Peyer's patch (tissue), 4 donors: Measurements from ENCODE around the gene SBK3. TPM values are rescaled to one million over a fixed set of nuclear protein-coding genes. Genes with fewer than 3 reads are reported as not detected.
"Not testable (repeated sequence)": the region's sequence is repeated elsewhere in the genome, so short reads cannot be mapped to it uniquely, and the experiment has no call there.

Experiments
- DNase-seq, 3 donors: peaks; one replicate each; pipeline ENCODE4 v3.0.0-alpha.2; 2017 to 2019
- H3K27ac ChIP-seq, 4 donors: fragments of 200-600 bp; sonication (generic); one replicate each; pipeline ENCODE4 v1.5.1; 2016 to 2019
- H3K27me3 ChIP-seq, 2 donors: fragments of 200-600 bp; sonication (generic); one replicate each; pipeline ENCODE4 v1.5.1; 2019
- H3K36me3 ChIP-seq, 3 donors: fragments of 200-600 bp; sonication (generic); one replicate each; pipeline ENCODE4 v1.5.1; 2016 to 2019
- H3K4me1 ChIP-seq, 4 donors: fragments of 200-600 bp; sonication (generic); one replicate each; pipeline ENCODE4 v1.5.1; 2016 to 2019
- H3K4me3 ChIP-seq, 4 donors: fragments of 200-600 bp; sonication (generic); 1 replicate in 3 of 4; 2 replicates in 1 of 4; pipeline ENCODE4 v1.5.1; 2016 to 2019; ENCODE audit warnings: mild to moderate bottlenecking in 1 of 4
- H3K9me3 ChIP-seq, 4 donors: fragments of 200-600 bp; sonication (generic); one replicate each; pipeline ENCODE4 v1.5.1; 2016 to 2019; ENCODE audit warnings: mild to moderate bottlenecking in 1 of 4
- CTCF ChIP-seq, 6 experiments: fragments of 450-650 bp in 4 of 6; fragments of 200-600 bp in 2 of 6; sonication (generic) in 1 of 6; IDR thresholded peaks; one replicate each; pipeline ENCODE4 v1.5.1; 2017 to 2019; ENCODE audit warnings: antibody characterized with exemption in 6 of 6, mild to moderate bottlenecking in 3 of 6, moderate library complexity in 1 of 6
- POLR2A ChIP-seq, 2 donors: fragments of 450-650 bp; IDR thresholded peaks; one replicate each; pipeline ENCODE4 v1.5.1; 2017; ENCODE audit warnings: antibody characterized with exemption in 2 of 2, mild to moderate bottlenecking in 2 of 2, moderate library complexity in 2 of 2
- total RNA-seq, 4 donors: library from RNA; depleted of rRNA; stranded (reverse); fragments of >200 nt; gene quantifications; one replicate each; pipeline ENCODE4 v1.1.0, GENCODE V29; 2016

The SBK3 gene
- total RNA-seq, 4 donors from 2014 or later: 1.0 TPM; not detected in 3

DNA sequence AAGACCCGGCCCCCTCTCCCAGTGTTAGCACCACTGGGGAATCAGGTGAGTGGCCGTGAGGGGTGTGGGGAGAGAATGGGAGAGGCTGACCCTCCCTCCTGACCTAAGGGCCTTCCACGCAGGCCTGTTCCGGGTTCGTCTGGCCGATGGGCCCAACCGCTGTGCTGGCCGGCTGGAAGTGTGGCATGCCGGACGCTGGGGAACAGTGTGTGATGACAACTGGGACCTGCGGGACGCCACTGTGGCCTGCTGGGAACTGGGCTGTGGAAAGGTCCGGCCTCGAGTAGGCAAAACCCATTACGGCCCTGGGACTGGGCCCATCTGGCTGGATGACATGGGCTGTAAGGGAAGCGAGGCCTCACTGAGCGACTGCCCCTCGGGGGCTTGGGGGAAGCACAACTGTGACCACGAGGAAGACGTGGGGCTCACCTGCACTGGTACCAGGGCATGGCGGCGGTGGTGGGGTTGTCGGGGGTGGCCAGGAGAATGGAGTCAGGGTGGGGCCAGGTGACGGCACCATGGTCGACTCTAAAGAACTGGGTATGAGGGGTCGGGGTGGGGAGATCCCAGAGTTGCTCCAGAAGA, 44.9 kb downstream of the SBK3 start:
- no peak for DNase-seq
- no peak overlapping the region for H3K4me3 ChIP-seq
- H3K27ac ChIP-seq: no peak overlapping the region
- H3K9me3 ChIP-seq: no peaks in the 10 kb centered on the region
- no peak for TF ChIP-seq CTCF (IDR thresholded peaks at IDR 0.05)
- TF ChIP-seq POLR2A (IDR thresholded peaks at IDR 0.05): no peak
- no peaks in the 10 kb centered on the region for H3K36me3 ChIP-seq
- peaks cover 0 to 4% (median 2%) of the 10 kb centered on the region in 4 donors for H3K4me1 ChIP-seq
- no peaks in the 10 kb centered on the region for H3K27me3 ChIP-seq

GRCh38 chr19:55498246-55498840, 47.0 kb downstream of the SBK3 start:
- H3K36me3 ChIP-seq: no peaks in the 10 kb centered on the region
- H3K27ac ChIP-seq: no peak overlapping the region
- H3K4me3 ChIP-seq: no peak overlapping the region
- DNase-seq: no peak
- H3K27me3 ChIP-seq: no peaks in the 10 kb centered on the region
- no peaks in the 10 kb centered on the region for H3K9me3 ChIP-seq
- TF ChIP-seq POLR2A (IDR thresholded peaks at IDR 0.05) (no peak), CTCF (IDR thresholded peaks at IDR 0.05) (no peak)
- H3K4me1 ChIP-seq: peaks cover 0 to under 1% (median under 1%) of the 10 kb centered on the region in 4 donors

DNA sequence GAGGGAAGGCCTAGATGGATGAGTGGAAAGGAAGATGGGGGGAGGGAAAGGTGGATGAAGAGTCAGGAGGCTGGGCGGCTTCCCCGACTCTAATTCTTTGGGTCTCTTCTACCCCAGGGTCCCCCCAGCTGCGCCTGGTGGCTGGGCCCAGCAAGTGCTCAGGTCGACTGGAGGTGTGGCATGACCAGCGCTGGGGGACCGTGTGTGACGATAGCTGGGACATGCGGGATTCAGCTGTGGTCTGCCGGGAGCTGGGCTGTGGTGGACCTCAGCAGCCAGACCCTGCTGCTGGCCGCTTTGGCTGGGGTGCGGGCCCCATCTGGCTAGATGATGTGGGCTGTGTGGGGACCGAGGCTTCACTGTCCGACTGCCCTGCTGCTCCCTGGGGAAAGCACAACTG, 47.6 kb downstream of the SBK3 start:
- Histone ChIP-seq H3K4me3 (no peak overlapping the region), H3K27ac (no peak overlapping the region)

DNA sequence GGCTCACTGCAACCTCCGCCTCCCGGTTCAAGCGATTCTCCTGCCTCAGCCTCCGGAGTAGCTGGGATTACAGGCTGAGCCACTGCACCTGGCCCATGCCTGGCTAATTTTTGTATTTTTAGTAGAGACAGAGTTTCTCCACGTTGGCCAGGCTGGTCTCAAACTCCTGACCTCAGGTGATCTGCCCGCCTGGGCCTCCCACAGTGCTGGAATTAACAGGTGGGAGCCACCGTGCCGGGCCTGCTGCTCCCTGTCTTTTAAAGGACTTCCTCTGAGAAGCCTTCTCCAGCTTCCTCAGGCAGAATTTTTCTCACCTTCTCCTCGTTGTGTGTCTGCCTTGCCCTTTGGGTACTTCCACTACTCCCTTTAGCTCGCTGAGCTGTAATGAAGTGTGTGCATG, 48.5 kb downstream of the SBK3 start:
- H3K9me3 ChIP-seq, DNase-seq, H3K27ac ChIP-seq, H3K4me3 ChIP-seq, H3K27me3 ChIP-seq, H3K4me1 ChIP-seq, H3K36me3 ChIP-seq: not testable (repeated sequence)

More for the DNA sequence above, 47.6 kb downstream of the SBK3 start:
- no peak for DNase-seq
- Histone ChIP-seq H3K9me3 (no peaks in the 10 kb centered on the region), H3K36me3 (no peaks in the 10 kb centered on the region), H3K27me3 (no peaks in the 10 kb centered on the region), H3K4me1 (no peaks in the 10 kb centered on the region)
- no peak for TF ChIP-seq POLR2A (IDR thresholded peaks at IDR 0.05)
- no peak for TF ChIP-seq CTCF (IDR thresholded peaks at IDR 0.05)

DNA sequence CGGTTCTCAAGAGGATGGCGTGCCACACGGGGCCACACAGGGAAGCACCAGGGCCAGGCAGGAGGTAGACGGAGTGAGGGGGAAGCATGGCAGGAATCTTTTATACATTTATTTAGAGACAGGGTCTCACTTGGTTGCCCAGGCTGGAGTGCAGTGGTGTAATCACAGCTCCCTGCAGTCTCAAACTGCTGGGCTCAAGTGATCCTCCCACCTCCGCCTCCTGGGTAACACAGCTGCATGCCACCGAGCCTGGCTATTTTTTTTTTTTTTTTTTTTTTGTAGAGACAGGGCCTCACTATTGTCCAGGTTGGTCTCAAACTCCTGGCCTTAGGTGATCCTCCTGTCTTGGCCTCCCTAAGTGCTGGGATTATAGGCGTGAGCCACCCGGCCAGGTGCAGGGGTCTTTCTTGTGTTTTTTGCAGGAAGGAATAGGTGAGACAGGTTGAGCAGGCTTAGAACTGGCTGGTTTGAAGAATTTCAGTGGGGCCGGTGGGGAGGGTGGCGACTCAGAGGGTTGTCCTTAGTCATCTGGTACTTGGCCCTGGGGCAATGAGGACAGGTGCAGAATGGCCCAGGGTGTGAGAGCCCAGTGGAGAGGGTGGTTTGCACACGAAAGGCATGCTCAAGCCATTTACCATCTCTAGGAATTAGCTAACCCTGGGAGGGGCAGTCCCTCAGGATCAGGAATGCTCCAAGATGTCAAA, 49.5 kb downstream of the SBK3 start:
- no peaks in the 10 kb centered on the region for H3K36me3 ChIP-seq
- no peaks in the 10 kb centered on the region for H3K4me1 ChIP-seq
- no peak for DNase-seq
- H3K27me3 ChIP-seq: no peaks in the 10 kb centered on the region
- no peak overlapping the region for H3K4me3 ChIP-seq
- TF ChIP-seq POLR2A (IDR thresholded peaks at IDR 0.05) (no peak), CTCF (IDR thresholded peaks at IDR 0.05) (no peak)
- H3K27ac ChIP-seq: no peak overlapping the region
- H3K9me3 ChIP-seq: no peaks in the 10 kb centered on the region

DNA sequence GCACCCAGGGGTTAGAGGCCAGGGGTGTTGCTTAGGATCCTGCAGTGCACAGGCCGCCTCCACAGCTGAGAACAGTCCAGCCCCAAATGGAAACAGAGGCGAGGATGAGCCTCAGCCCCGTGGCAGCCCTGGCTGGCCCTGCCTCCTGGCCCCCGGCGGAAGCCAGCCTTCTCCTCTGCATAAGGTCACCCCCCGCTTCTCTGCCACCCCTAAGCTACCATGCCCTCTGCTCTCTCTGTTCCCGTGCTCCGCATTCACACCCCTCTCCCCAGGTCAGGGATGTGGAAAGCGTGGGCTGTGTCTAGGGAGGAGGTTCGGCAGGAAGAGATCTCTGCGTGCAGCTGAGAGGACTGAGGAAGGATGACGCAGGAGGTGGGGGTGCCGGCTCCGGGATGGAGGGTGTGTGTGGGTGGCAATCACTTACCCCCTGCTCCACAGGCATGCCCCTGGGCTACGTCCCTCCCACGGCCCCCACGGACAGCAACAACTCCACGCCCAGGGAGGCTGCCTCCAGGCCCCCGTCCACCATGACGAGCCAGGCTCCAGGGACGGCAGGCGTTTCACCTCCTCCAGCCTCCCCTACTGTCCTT, 51.1 kb downstream of the SBK3 start:
- H3K4me1 ChIP-seq: no peaks in the 10 kb centered on the region
- peak overlapping the region in 2 of 4 donors; percentile 2 to 17 for H3K4me3 ChIP-seq
- no peaks in the 10 kb centered on the region for H3K9me3 ChIP-seq
- no peaks in the 10 kb centered on the region for H3K27me3 ChIP-seq
- peak overlapping the region; percentile 33 to 57 (median 42) for H3K27ac ChIP-seq
- TF ChIP-seq POLR2A (IDR thresholded peaks at IDR 0.05): no peak
- TF ChIP-seq CTCF (IDR thresholded peaks at IDR 0.05): no peak
- no peak for DNase-seq
- no peaks in the 10 kb centered on the region for H3K36me3 ChIP-seq
